Lower leg skin (tissue), 4 donors: ENCODE data around the gene ZEB2. TPM values are rescaled to one million over a fixed set of nuclear protein-coding genes. Genes with fewer than 3 reads are reported as not detected.

Experiments
- DNase-seq, 2 donors: peaks; one replicate each; pipeline ENCODE4 v3.0.0-alpha.2; 2019; ENCODE audit warnings: low spot score in 2 of 2
- H3K4me3 ChIP-seq: fragments of 200-600 bp; sonication (generic); 2 replicates; pipeline ENCODE4 v1.5.1; 2017; ENCODE audit warnings: mild to moderate bottlenecking, low read depth; ENCODE audit not compliant: poor library complexity, severe bottlenecking
- CTCF ChIP-seq, 3 donors: fragments of 450-650 bp; IDR thresholded peaks; one replicate each; pipeline ENCODE4 v1.5.1; 2016; ENCODE audit warnings: antibody characterized with exemption in 3 of 3, mild to moderate bottlenecking in 3 of 3, moderate library complexity in 2 of 3
- POLR2A ChIP-seq, 2 donors: fragments of 450-650 bp; IDR thresholded peaks; one replicate each; pipeline ENCODE4 v1.6.1; 2016 to 2017; ENCODE audit warnings: antibody characterized with exemption in 2 of 2, mild to moderate bottlenecking in 1 of 2, moderate library complexity in 1 of 2
- WGBS, 2 donors: methylation state at CpG; one replicate each; pipeline ENCODE4 v1.1.5; 2018; 5-methylcytosine and 5-hydroxymethylcytosine counted together
- intact Hi-C: fragments of 100-400 bp; cut with DNase I; formaldehyde crosslinking; loops from one replicate; pipeline ENCODE4 v1.15.0; 2023; ENCODE audit warnings: low total_unique reads
- total RNA-seq, 4 donors: library from RNA; depleted of rRNA; stranded (reverse); fragments of >200 nt; gene quantifications; one replicate each; pipeline ENCODE4 v1.1.0, GENCODE V29; 2016

Gene ZEB2
- total RNA-seq, 4 donors from 2014 or later = 13.8 to 38.8 (median 30.3) TPM

- DNase-seq = no peak
- no peak overlapping the region for H3K4me3 ChIP-seq
- no peak for TF ChIP-seq POLR2A (IDR thresholded peaks at IDR 0.05)
- TF ChIP-seq CTCF (IDR thresholded peaks at IDR 0.05) = no peak
- intact Hi-C loops = no loop called here
Observed at GRCh38 chr2:144548532-144549191, 28.7 kb upstream of the ZEB2 start.

- TF ChIP-seq POLR2A (IDR thresholded peaks at IDR 0.05) (no peak), CTCF (IDR thresholded peaks at IDR 0.05) (no peak)
- 35 to 51% methylated on average over 1 of the region's 1 CpG for WGBS, 2 donors
- no peak for DNase-seq
- H3K4me3 ChIP-seq = no peak overlapping the region
- intact Hi-C loops = no loop called here
Observed at GRCh38 chr2:144548088-144548487, 28.2 kb upstream of the ZEB2 start.

GRCh38 chr2:144547494-144547893, 27.6 kb upstream of the ZEB2 start:
- 66 to 70% methylated on average over 6 of the region's 6 CpGs for WGBS, 2 donors
- no peak for TF ChIP-seq POLR2A (IDR thresholded peaks at IDR 0.05)
- no peak overlapping the region for H3K4me3 ChIP-seq
- intact Hi-C loops = no loop called here
- DNase-seq = no peak

- DNase-seq = no peak
- H3K4me3 ChIP-seq = no peak overlapping the region
- intact Hi-C loops = no loop called here
- TF ChIP-seq CTCF (IDR thresholded peaks at IDR 0.05) (no peak), POLR2A (IDR thresholded peaks at IDR 0.05) (no peak)
- 61 to 70% methylated on average over 6 of the region's 6 CpGs for WGBS, 2 donors
Observed at GRCh38 chr2:144546933-144547332, 27.0 kb upstream of the ZEB2 start.

GRCh38 chr2:144545787-144546186, 25.9 kb upstream of the ZEB2 start:
- TF ChIP-seq POLR2A (IDR thresholded peaks at IDR 0.05) (no peak), CTCF (IDR thresholded peaks at IDR 0.05) (no peak)
- no peak for DNase-seq
- intact Hi-C loops = no loop called here
- whole genome bisulfite sequencing, 2 donors = 71 to 74% methylated on average over 2 of the region's 2 CpGs
- no peak overlapping the region for H3K4me3 ChIP-seq

- WGBS, 2 donors = 72 to 75% methylated on average over 3 of the region's 3 CpGs
- no peak overlapping the region for H3K4me3 ChIP-seq
- intact Hi-C loops = no loop called here
- DNase-seq = no peak
- TF ChIP-seq CTCF (IDR thresholded peaks at IDR 0.05) = no peak
- no peak for TF ChIP-seq POLR2A (IDR thresholded peaks at IDR 0.05)
Observed at GRCh38 chr2:144544053-144544452, 24.1 kb upstream of the ZEB2 start.
